ENCODE measurements around the gene C12orf43.
A peak's percentile ranks its signal among the peaks of the same experiment; 100 is the strongest.

The C12orf43 gene

GRCh38 chr12:120972870-120973543 lies 43.3 kb downstream of the C12orf43 start:
- peak; percentile 50 for DNase-seq

GRCh38 chr12:120971299-120972180 lies 44.7 kb downstream of the C12orf43 start:
- DNase-seq, result no peak

DNA sequence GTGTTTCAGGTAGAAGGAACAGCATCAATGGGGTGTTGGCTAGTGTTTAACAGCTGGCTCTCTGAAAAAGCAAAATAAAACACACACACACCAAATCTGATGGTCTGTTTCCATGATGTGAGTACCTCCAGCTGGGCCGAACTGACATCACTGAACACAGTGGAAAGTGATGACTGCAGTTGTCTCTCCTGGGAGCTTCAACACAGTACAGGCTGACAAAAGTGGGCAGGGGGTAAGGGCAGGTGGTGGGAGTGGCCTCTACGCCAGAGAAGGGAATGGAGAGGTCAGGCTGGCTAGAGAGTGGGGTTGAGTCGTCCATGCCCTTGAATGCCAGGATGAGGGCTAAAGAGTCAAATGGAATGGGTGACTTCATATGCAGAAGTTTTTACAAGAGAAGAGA lies 46.0 kb downstream of the C12orf43 start:
- DNase-seq, result no peak

- DNase-seq, result no peak
Measured at GRCh38 chr12:120965534-120966091, 50.7 kb downstream of the C12orf43 start.

DNA sequence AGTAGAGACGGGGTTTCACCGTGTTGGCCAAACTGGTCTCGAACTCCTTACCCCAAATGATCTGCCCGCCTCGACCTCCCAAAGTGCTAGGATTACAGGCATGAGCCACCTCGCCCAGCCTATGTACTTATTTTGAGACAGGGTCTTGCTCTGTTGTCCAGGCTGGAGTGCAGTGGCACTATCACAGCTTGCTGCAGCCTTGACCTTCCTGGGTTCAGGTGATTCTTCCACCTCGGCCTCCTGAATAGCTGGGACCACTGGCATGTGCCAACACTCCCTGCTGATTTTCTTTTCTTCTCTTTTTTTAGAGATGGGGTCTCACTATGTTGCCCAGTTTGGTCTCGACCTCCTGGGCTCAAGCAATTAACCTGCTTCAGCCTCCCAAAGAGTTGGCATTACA lies 52.0 kb downstream of the C12orf43 start:
- DNase-seq, result no peak

GRCh38 chr12:120962532-120963020 lies 53.7 kb downstream of the C12orf43 start:
- no peak for DNase-seq

DNA sequence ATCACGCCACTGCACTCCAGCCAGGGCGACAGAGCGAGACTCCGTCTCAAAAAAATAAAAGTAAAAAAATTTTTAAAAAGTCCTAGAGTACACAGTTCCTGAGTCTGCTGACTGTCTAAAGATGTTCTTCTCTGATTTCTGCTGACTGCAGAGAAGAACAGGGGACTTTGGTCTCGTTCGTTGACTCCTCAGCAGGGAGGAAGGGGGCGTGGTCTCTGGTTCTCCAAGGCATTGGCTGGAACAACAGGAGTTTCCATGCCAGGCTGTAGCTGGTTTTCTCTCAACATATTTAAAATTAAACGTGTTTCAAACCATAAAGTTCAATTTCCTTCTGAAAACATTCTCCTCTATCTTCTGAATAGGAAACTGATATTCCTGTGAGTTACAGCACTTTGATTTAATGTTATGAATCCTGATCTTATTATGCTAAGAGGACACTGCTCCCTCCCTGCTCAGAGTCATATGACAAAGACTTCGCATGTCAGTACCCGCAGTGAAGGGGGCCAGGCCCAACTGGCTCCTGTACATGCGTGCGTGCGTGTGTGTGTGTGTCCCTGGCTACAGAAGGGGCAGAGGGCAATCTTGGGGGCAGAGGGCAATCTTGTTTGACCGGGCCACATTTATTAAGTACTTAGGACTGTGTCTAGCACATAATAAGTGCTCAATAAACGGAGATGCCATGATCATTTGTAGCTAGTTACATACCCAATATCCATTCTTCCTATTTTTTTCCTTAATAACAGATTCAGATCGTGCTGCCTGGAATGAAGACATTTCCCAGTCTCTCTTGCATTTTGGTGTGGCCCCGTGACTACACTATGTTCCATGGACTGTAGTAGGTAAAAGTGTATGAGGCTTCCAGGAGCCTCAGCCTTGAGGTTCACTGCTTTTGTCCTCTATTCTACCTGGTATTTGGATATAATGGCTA lies 54.4 kb downstream of the C12orf43 start:
- no peak for DNase-seq

- DNase-seq, result no peak
Measured at GRCh38 chr12:120960657-120961056, 55.6 kb downstream of the C12orf43 start.

GRCh38 chr12:120959111-120959878 lies 57.0 kb downstream of the C12orf43 start:
- DNase-seq, result no peak

- DNase-seq, result no peak
Measured at GRCh38 chr12:120956579-120957300, 59.5 kb downstream of the C12orf43 start.

DNA sequence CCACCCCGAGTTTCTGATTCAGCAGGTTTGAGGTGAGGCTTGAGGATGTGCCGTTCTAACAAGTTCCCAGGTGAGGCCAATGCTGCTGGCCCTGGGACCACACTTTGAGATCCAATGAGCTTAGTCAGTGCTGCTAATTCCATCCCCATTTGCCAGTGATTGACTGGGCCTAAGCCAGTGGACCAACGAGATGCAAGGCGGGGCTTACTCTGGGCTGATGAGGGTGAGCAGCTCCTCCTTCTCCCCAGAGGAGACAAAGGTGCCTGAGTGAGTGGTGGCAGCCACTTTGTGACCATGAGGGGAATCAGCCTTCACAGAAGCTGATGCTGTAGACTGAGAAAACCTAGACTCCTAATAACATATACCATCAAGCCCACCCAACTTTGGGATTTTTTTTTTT lies 61.1 kb downstream of the C12orf43 start:
- no peak for DNase-seq

DNA sequence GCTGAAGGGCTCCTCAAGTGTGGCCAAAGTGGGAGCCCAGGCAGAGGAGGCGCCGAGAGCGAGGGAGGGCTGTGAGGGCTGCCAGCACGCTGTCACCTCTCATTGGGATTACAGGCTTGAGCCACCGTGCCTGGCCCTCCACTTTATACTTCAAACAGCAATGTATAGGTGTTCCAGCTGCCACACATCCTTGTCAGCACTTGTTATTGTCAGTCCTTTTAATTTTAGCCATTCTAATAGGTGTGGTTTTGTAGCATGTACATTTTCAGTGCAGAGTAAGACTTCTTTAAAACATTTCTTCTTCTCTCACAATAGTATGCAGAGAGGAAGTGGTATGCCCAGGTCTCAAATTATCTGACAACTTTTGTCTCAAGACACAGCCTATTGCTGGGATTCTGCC lies 65.5 kb downstream of the C12orf43 start:
- no peak for DNase-seq
